ENCODE data around the gene UMAD1. TPM values are rescaled to one million over a fixed set of nuclear protein-coding genes. Genes with fewer than 3 reads are reported as not detected.
"Not testable (repeated sequence)": the region's sequence is repeated elsewhere in the genome, so short reads cannot be mapped to it uniquely, and the experiment has no call there.

UMAD1 gene
- total RNA-seq, 1 donor from 2014 or later, result 18.0 TPM

GRCh38 chr7:7815395-7815794 lies 174.8 kb downstream of the UMAD1 start:
- Histone ChIP-seq H3K4me1 (no peaks in the 10 kb centered on the region), H3K27me3 (no peaks in the 10 kb centered on the region), H3K36me3 (no peaks in the 10 kb centered on the region), H3K4me3 (no peak overlapping the region), H3K9me3 (no peaks in the 10 kb centered on the region), H3K27ac (no peak overlapping the region)
- no peak for DNase-seq
- no peak for ATAC-seq
- intact Hi-C loops (cut with DNase I), result no loop called here
- no peak for TF ChIP-seq CTCF (IDR thresholded peaks at IDR 0.05)

GRCh38 chr7:7816084-7816483 lies 175.5 kb downstream of the UMAD1 start:
- H3K4me3 ChIP-seq, result no peak overlapping the region
- no peaks in the 10 kb centered on the region for H3K4me1 ChIP-seq
- no peaks in the 10 kb centered on the region for H3K27me3 ChIP-seq
- no peak for TF ChIP-seq CTCF (IDR thresholded peaks at IDR 0.05)
- no peak for DNase-seq
- no peak for ATAC-seq
- H3K36me3 ChIP-seq, result no peaks in the 10 kb centered on the region
- no peak overlapping the region for H3K27ac ChIP-seq
- no peaks in the 10 kb centered on the region for H3K9me3 ChIP-seq
- intact Hi-C loops (cut with DNase I), result no loop called here

- Histone ChIP-seq H3K27ac (no peak overlapping the region), H3K36me3 (no peaks in the 10 kb centered on the region), H3K4me1 (no peaks in the 10 kb centered on the region), H3K4me3 (no peak overlapping the region), H3K9me3 (no peaks in the 10 kb centered on the region), H3K27me3 (no peaks in the 10 kb centered on the region)
- intact Hi-C loops (cut with DNase I), result no loop called here
- no peak for TF ChIP-seq CTCF (IDR thresholded peaks at IDR 0.05)
- DNase-seq (no peak), ATAC-seq (no peak)
Measured at GRCh38 chr7:7816816-7817536, 176.4 kb downstream of the UMAD1 start.

- TF ChIP-seq CTCF (IDR thresholded peaks at IDR 0.05), result no peak
- ATAC-seq, result no peak
- no peaks in the 10 kb centered on the region for H3K9me3 ChIP-seq
- no peaks in the 10 kb centered on the region for H3K27me3 ChIP-seq
- H3K4me3 ChIP-seq, result no peak overlapping the region
- intact Hi-C loops (cut with DNase I), result no loop called here
- no peak overlapping the region for H3K27ac ChIP-seq
- no peak for DNase-seq
- H3K36me3 ChIP-seq, result no peaks in the 10 kb centered on the region
- no peaks in the 10 kb centered on the region for H3K4me1 ChIP-seq
Measured at GRCh38 chr7:7817748-7818147, 177.2 kb downstream of the UMAD1 start.

- H3K4me3 ChIP-seq; H3K27me3 ChIP-seq; intact Hi-C loops (cut with DNase I); H3K27ac ChIP-seq; H3K9me3 ChIP-seq; H3K4me1 ChIP-seq; H3K36me3 ChIP-seq; ATAC-seq; DNase-seq: not testable (repeated sequence)
Measured at GRCh38 chr7:7818179-7818578, 177.6 kb downstream of the UMAD1 start.

GRCh38 chr7:7819442-7820247 lies 179.1 kb downstream of the UMAD1 start:
- no peaks in the 10 kb centered on the region for H3K9me3 ChIP-seq
- no peak for ATAC-seq
- H3K4me3 ChIP-seq, result no peak overlapping the region
- H3K36me3 ChIP-seq, result no peaks in the 10 kb centered on the region
- TF ChIP-seq CTCF (IDR thresholded peaks at IDR 0.05), result no peak
- intact Hi-C loops (cut with DNase I), result no loop called here
- H3K27ac ChIP-seq, result no peak overlapping the region
- no peaks in the 10 kb centered on the region for H3K4me1 ChIP-seq
- no peaks in the 10 kb centered on the region for H3K27me3 ChIP-seq
- DNase-seq, result no peak

All from upper lobe of right lung (tissue), 1 donor.